Measurements from ENCODE around the gene SH2D6.
"Not testable (repeated sequence)": the region's sequence is repeated elsewhere in the genome, so short reads cannot be mapped to it uniquely, and the experiment has no call there.

SH2D6 gene

GRCh38 chr2:85476624-85477023 lies 58.1 kb downstream of the SH2D6 start:
- Histone ChIP-seq H3K36me3 (no peaks in the 10 kb centered on the region), H3K4me1 (no peaks in the 10 kb centered on the region)
- TF ChIP-seq, protein P1, sequence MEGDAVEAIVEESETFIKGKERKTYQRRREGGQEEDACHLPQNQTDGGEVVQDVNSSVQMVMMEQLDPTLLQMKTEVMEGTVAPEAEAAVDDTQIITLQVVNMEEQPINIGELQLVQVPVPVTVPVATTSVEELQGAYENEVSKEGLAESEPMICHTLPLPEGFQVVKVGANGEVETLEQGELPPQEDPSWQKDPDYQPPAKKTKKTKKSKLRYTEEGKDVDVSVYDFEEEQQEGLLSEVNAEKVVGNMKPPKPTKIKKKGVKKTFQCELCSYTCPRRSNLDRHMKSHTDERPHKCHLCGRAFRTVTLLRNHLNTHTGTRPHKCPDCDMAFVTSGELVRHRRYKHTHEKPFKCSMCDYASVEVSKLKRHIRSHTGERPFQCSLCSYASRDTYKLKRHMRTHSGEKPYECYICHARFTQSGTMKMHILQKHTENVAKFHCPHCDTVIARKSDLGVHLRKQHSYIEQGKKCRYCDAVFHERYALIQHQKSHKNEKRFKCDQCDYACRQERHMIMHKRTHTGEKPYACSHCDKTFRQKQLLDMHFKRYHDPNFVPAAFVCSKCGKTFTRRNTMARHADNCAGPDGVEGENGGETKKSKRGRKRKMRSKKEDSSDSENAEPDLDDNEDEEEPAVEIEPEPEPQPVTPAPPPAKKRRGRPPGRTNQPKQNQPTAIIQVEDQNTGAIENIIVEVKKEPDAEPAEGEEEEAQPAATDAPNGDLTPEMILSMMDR (IDR thresholded peaks at IDR 0.05; ENCODE audit: low read depth, low read length), result no peak

DNA sequence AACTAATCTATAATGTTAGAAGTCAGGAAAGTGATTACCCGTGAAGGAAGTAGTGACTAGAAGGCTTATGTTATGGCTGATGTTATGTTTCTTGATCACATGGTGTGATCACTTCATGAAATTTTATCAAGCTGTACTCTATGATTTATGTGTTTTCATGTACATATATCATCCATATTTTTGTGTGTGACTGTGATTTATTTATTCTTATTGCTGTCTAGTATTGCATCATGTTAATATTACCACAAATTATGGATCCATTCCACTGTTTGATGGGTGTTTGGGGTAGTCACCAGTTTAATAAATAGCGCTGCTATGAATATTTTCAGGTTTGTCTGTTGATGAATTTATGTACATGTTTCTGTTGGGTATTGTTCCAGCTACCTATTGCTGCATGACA lies 59.4 kb downstream of the SH2D6 start:
- DNase-seq, result no peak
- no peaks in the 10 kb centered on the region for H3K9me3 ChIP-seq
- H3K4me3 ChIP-seq (ENCODE audit: low read depth, low read length), result no peak overlapping the region
- no peaks in the 10 kb centered on the region for H3K27me3 ChIP-seq
- TF ChIP-seq, protein P1 (IDR thresholded peaks at IDR 0.05; ENCODE audit: low read depth, low read length), result no peak
- H3K4me1 ChIP-seq, result no peaks in the 10 kb centered on the region
- no peaks in the 10 kb centered on the region for H3K36me3 ChIP-seq

More at GRCh38 chr2:85476624-85477023, 58.1 kb downstream of the SH2D6 start:
- H3K9me3 ChIP-seq, result no peaks in the 10 kb centered on the region
- H3K27me3 ChIP-seq, result no peaks in the 10 kb centered on the region
- DNase-seq, result no peak
- H3K4me3 ChIP-seq (ENCODE audit: low read depth, low read length), result no peak overlapping the region

- H3K4me3 ChIP-seq (ENCODE audit: low read depth, low read length), result no peak overlapping the region
- H3K36me3 ChIP-seq, result no peaks in the 10 kb centered on the region
- H3K27me3 ChIP-seq, result no peaks in the 10 kb centered on the region
- H3K4me1 ChIP-seq, result no peaks in the 10 kb centered on the region
- TF ChIP-seq, protein P1 (IDR thresholded peaks at IDR 0.05; ENCODE audit: low read depth, low read length), result no peak
- H3K9me3 ChIP-seq, result no peaks in the 10 kb centered on the region
- DNase-seq, result no peak
Measured at GRCh38 chr2:85481818-85482777, 63.6 kb downstream of the SH2D6 start.

GRCh38 chr2:85484615-85485014 lies 66.1 kb downstream of the SH2D6 start:
- H3K4me1 ChIP-seq; H3K4me3 ChIP-seq (ENCODE audit: low read depth, low read length); H3K36me3 ChIP-seq; DNase-seq; H3K27me3 ChIP-seq; H3K9me3 ChIP-seq: not testable (repeated sequence)

- Histone ChIP-seq H3K27me3 (no peaks in the 10 kb centered on the region), H3K4me3 (ENCODE audit: low read depth, low read length) (no peak overlapping the region), H3K4me1 (no peaks in the 10 kb centered on the region), H3K9me3 (no peaks in the 10 kb centered on the region), H3K36me3 (no peaks in the 10 kb centered on the region)
- no peak for DNase-seq
- TF ChIP-seq, protein P1 (IDR thresholded peaks at IDR 0.05; ENCODE audit: low read depth, low read length), result no peak
Measured at GRCh38 chr2:85485815-85486214, 67.3 kb downstream of the SH2D6 start.

All from BE2C (cell line).